Mesendoderm (in vitro differentiated cells): ENCODE results near the gene RNF126.
A peak's percentile ranks its signal among the peaks of the same experiment; 100 is the strongest.

Source experiments
- DNase-seq: peaks from one replicate; pipeline ENCODE4 v3.0.0; 2013
- H2AK5ac ChIP-seq: 2 replicates; pipeline ENCODE4 v1.6.1; 2013; ENCODE audit warnings: low read length, inconsistent platforms
- H2BK120ac ChIP-seq: 2 replicates; pipeline ENCODE4 v1.6.1; 2013; ENCODE audit warnings: low read depth, mild to moderate bottlenecking, low read length, moderate library complexity, mixed read lengths
- H2BK15ac ChIP-seq: replicated peaks from 2 replicates; pipeline ENCODE4 v1.6.1; 2013; ENCODE audit warnings: low read depth, mild to moderate bottlenecking, moderate library complexity
- H2BK5ac ChIP-seq: 2 replicates; pipeline ENCODE4 v1.6.1; 2013; ENCODE audit warnings: low read length, inconsistent platforms
- H3K18ac ChIP-seq: 2 replicates; pipeline ENCODE4 v1.6.1; 2013; ENCODE audit warnings: mild to moderate bottlenecking, low read length, mixed read lengths
- H3K23ac ChIP-seq: one replicate; pipeline ENCODE4 v1.6.1; 2013; ENCODE audit warnings: low read length
- H3K27ac ChIP-seq: 2 replicates; pipeline ENCODE4 v1.5.1; 2013; ENCODE audit warnings: low read depth, mild to moderate bottlenecking, inconsistent platforms, low read length, moderate library complexity
- H3K27me3 ChIP-seq: 2 replicates; pipeline ENCODE4 v1.6.1; 2013; ENCODE audit warnings: low read length, control low read depth, mild to moderate bottlenecking, inconsistent platforms; ENCODE audit not compliant: insufficient read depth, poor library complexity
- H3K36me3 ChIP-seq: 2 replicates; pipeline ENCODE4 v1.6.1; 2013; ENCODE audit warnings: low read length, inconsistent platforms; ENCODE audit not compliant: control insufficient read depth, insufficient read depth
- H3K4ac ChIP-seq: one replicate; pipeline ENCODE4 v1.6.1; 2013; ENCODE audit warnings: low read depth, mild to moderate bottlenecking, low read length, moderate library complexity
- H3K4me1 ChIP-seq: 2 replicates; pipeline ENCODE4 v1.6.1; 2013; ENCODE audit warnings: low read depth, low read length, inconsistent platforms; ENCODE audit not compliant: control insufficient read depth
- H3K4me2 ChIP-seq: 2 replicates; pipeline ENCODE4 v1.6.1; 2013; ENCODE audit warnings: low read length
- H3K4me3 ChIP-seq: 2 replicates; pipeline ENCODE4 v1.5.1; 2013; ENCODE audit warnings: mild to moderate bottlenecking, low read length
- H3K56ac ChIP-seq: one replicate; pipeline ENCODE4 v1.6.1; 2013; ENCODE audit warnings: low read length
- H3K79me1 ChIP-seq: 2 replicates; pipeline ENCODE4 v1.6.1; 2013; ENCODE audit warnings: low read length, inconsistent platforms
- H3K79me2 ChIP-seq: 2 replicates; pipeline ENCODE4 v1.6.1; 2013; ENCODE audit warnings: mild to moderate bottlenecking, low read length; ENCODE audit not compliant: control insufficient read depth, insufficient read depth
- H3K9ac ChIP-seq: 2 replicates; pipeline ENCODE4 v1.6.1; 2013; ENCODE audit warnings: low read length, inconsistent platforms
- H4K5ac ChIP-seq: one replicate; pipeline ENCODE4 v1.6.1; 2013; ENCODE audit warnings: low read length
- H4K8ac ChIP-seq: one replicate; pipeline ENCODE4 v1.6.1; 2013; ENCODE audit warnings: low read depth, mild to moderate bottlenecking, control low read depth, low read length, moderate library complexity
- WGBS: extraction: QIAGEN DNeasy Blood & Tissue Kit; methylation state at CpG from one replicate; pipeline ENCODE4 v1.1.7; 2013; ENCODE audit warnings: low lambda C conversion rate, missing lambda C conversion rate; ENCODE audit not compliant: insufficient coverage; ENCODE audit errors: extremely low coverage; 5-methylcytosine and 5-hydroxymethylcytosine counted together

The RNF126 gene

GRCh38 chr19:682678-683320, 19.8 kb upstream of the RNF126 start:
- no peak overlapping the region for H3K56ac ChIP-seq
- H3K18ac ChIP-seq: no peak overlapping the region
- no peak overlapping the region for H2BK15ac ChIP-seq
- no peaks in the 10 kb centered on the region for H3K79me1 ChIP-seq
- H3K23ac ChIP-seq: no peak overlapping the region
- H3K4ac ChIP-seq: no peak overlapping the region
- no peak overlapping the region for H2BK120ac ChIP-seq
- no peaks in the 10 kb centered on the region for H3K27me3 ChIP-seq
- no peaks in the 10 kb centered on the region for H3K36me3 ChIP-seq
- no peaks in the 10 kb centered on the region for H3K79me2 ChIP-seq
- no peak overlapping the region for H2BK5ac ChIP-seq
- no peak overlapping the region for H2AK5ac ChIP-seq
- no peak overlapping the region for H4K5ac ChIP-seq
- no peak overlapping the region for H4K8ac ChIP-seq
- H3K4me2 ChIP-seq: no peak overlapping the region
- no peak overlapping the region for H3K9ac ChIP-seq
- H3K27ac ChIP-seq: no peak overlapping the region
- no CpG with 5 or more reads among the region's 25 CpGs for WGBS
- H3K4me1 ChIP-seq: no peaks in the 10 kb centered on the region
- no peak for DNase-seq
- no peak overlapping the region for H3K4me3 ChIP-seq

- no peaks in the 10 kb centered on the region for H3K79me1 ChIP-seq
- no CpG with 5 or more reads among the region's 54 CpGs for WGBS
- no peak overlapping the region for H3K23ac ChIP-seq
- H4K5ac ChIP-seq: no peak overlapping the region
- H4K8ac ChIP-seq: no peak overlapping the region
- H2AK5ac ChIP-seq: no peak overlapping the region
- DNase-seq: no peak
- H2BK15ac ChIP-seq: no peak overlapping the region
- H3K27me3 ChIP-seq: peaks cover 2% of the 10 kb centered on the region
- H3K4me2 ChIP-seq: no peak overlapping the region
- H3K9ac ChIP-seq: no peak overlapping the region
- no peak overlapping the region for H2BK5ac ChIP-seq
- H3K27ac ChIP-seq: no peak overlapping the region
- no peak overlapping the region for H3K56ac ChIP-seq
- no peaks in the 10 kb centered on the region for H3K79me2 ChIP-seq
- no peaks in the 10 kb centered on the region for H3K36me3 ChIP-seq
- H3K4me1 ChIP-seq: no peaks in the 10 kb centered on the region
- H3K18ac ChIP-seq: no peak overlapping the region
- no peak overlapping the region for H3K4ac ChIP-seq
- no peak overlapping the region for H3K4me3 ChIP-seq
- H2BK120ac ChIP-seq: no peak overlapping the region
These were observed 18.3 kb upstream of the RNF126 start for GRCh38 chr19:681029-682019.

- no peaks in the 10 kb centered on the region for H3K79me2 ChIP-seq
- peak overlapping the region; percentile 80 for H3K23ac ChIP-seq
- H3K27me3 ChIP-seq: peaks cover 4% of the 10 kb centered on the region
- peak overlapping the region; percentile 96 for H3K18ac ChIP-seq
- H3K4me2 ChIP-seq: peak overlapping the region; percentile 95
- peak; percentile 99 for DNase-seq
- no peak overlapping the region for H2AK5ac ChIP-seq
- H3K36me3 ChIP-seq: no peaks in the 10 kb centered on the region
- H3K79me1 ChIP-seq: no peaks in the 10 kb centered on the region
- peak overlapping the region; percentile 17 for H4K8ac ChIP-seq
- H2BK120ac ChIP-seq: peak overlapping the region; percentile 46
- no peak overlapping the region for H2BK15ac ChIP-seq
- peak overlapping the region; percentile 78 for H3K27ac ChIP-seq
- no CpG with 5 or more reads among the region's 70 CpGs for WGBS
- H3K4ac ChIP-seq: peak overlapping the region; percentile 98
- H3K56ac ChIP-seq: peak overlapping the region; percentile 98
- H3K9ac ChIP-seq: peak overlapping the region; percentile 95
- H3K4me3 ChIP-seq: peak overlapping the region; percentile 71
- peak overlapping the region; percentile 69 for H2BK5ac ChIP-seq
- H4K5ac ChIP-seq: no peak overlapping the region
- no peaks in the 10 kb centered on the region for H3K4me1 ChIP-seq
These were observed 17.4 kb upstream of the RNF126 start for GRCh38 chr19:680287-681028.

- Histone ChIP-seq H3K23ac (peak overlapping the region; percentile 80), H3K36me3 (no peaks in the 10 kb centered on the region), H3K4me3 (peak overlapping the region; percentile 71), H3K18ac (peak overlapping the region; percentile 96), H3K27me3 (peaks cover 4% of the 10 kb centered on the region), H3K4me1 (no peaks in the 10 kb centered on the region), H2BK5ac (no peak overlapping the region), H3K9ac (peak overlapping the region; percentile 95), H3K79me2 (no peaks in the 10 kb centered on the region), H2AK5ac (no peak overlapping the region), H3K27ac (peak overlapping the region; percentile 78), H4K5ac (no peak overlapping the region), H2BK120ac (peak overlapping the region; percentile 46), H3K4me2 (peak overlapping the region; percentile 77), H4K8ac (peak overlapping the region; percentile 17), H3K56ac (peak overlapping the region; percentile 96), H3K79me1 (no peaks in the 10 kb centered on the region), H2BK15ac (no peak overlapping the region), H3K4ac (peak overlapping the region; percentile 98)
- no CpG with 5 or more reads among the region's 69 CpGs for WGBS
- DNase-seq: peak; percentile 55
These were observed 16.6 kb upstream of the RNF126 start for GRCh38 chr19:679418-680286.

GRCh38 chr19:678791-679388, 15.9 kb upstream of the RNF126 start:
- no CpG with 5 or more reads among the region's 16 CpGs for WGBS
- no peak overlapping the region for H3K23ac ChIP-seq

More at GRCh38 chr19:678791-679388, 15.9 kb upstream of the RNF126 start:
- Histone ChIP-seq H3K9ac (peak overlapping the region; percentile 87), H2AK5ac (no peak overlapping the region), H3K56ac (peak overlapping the region; percentile 96), H2BK120ac (no peak overlapping the region), H3K79me2 (no peaks in the 10 kb centered on the region), H3K4me1 (no peaks in the 10 kb centered on the region), H3K18ac (no peak overlapping the region), H4K5ac (no peak overlapping the region), H2BK15ac (no peak overlapping the region), H4K8ac (no peak overlapping the region), H3K4me3 (no peak overlapping the region), H2BK5ac (no peak overlapping the region), H3K27ac (no peak overlapping the region), H3K4me2 (no peak overlapping the region), H3K4ac (no peak overlapping the region), H3K36me3 (no peaks in the 10 kb centered on the region), H3K27me3 (peaks cover 4% of the 10 kb centered on the region), H3K79me1 (no peaks in the 10 kb centered on the region)
- DNase-seq: no peak
